Activated CD8-positive, alpha-beta T cell treated with anti-CD3 and anti-CD28 coated beads for 36 hours (primary cell): Measurements from ENCODE around the gene PERP. TPM values are rescaled to one million over a fixed set of nuclear protein-coding genes. Genes with fewer than 3 reads are reported as not detected.

Source experiments
- ATAC-seq: fragments of 200-7000 bp; cut with Tn5 transposase; one replicate; pipeline ENCODE4 v1.10.0; 2021; ENCODE audit warnings: mild to moderate bottlenecking, moderate library complexity
- CTCF ChIA-PET: fragments of 350-600 bp; sonication (Branson Sonifier 250); formaldehyde crosslinking; loops from one replicate; lab custom pipeline; 2021; ENCODE audit warnings: antibody characterized with exemption; lab: Charles Lee
- POLR2A ChIA-PET: fragments of 350-600 bp; sonication (Branson Sonifier 250); formaldehyde crosslinking; loops from one replicate; lab custom pipeline; 2021; ENCODE audit warnings: antibody characterized with exemption; lab: Charles Lee
- DNase-seq: peaks from one replicate; pipeline ENCODE4 v3.0.0-alpha.2; 2020
- H3K27ac Mint-ChIP-seq: one replicate; pipeline ENCODE4 v1.8.0; 2021; ENCODE audit warnings: mild to moderate bottlenecking, mixed read lengths
- H3K27me3 Mint-ChIP-seq: one replicate; pipeline ENCODE4 v1.8.0; 2021; ENCODE audit warnings: mixed read lengths
- H3K36me3 Mint-ChIP-seq: one replicate; pipeline ENCODE4 v1.8.0; 2021; ENCODE audit warnings: low read depth, mixed read lengths
- H3K4me1 Mint-ChIP-seq: one replicate; pipeline ENCODE4 v1.8.0; 2021; ENCODE audit warnings: low read depth, mixed read lengths
- H3K4me3 Mint-ChIP-seq: one replicate; pipeline ENCODE4 v1.8.0; 2021; ENCODE audit warnings: mild to moderate bottlenecking, moderate library complexity, mixed read lengths
- H3K9me3 Mint-ChIP-seq: one replicate; pipeline ENCODE4 v1.8.0; 2021; ENCODE audit warnings: mixed read lengths
- CTCF ChIP-seq: fragments of 200-600 bp; IDR thresholded peaks from one replicate; pipeline ENCODE4 v1.8.0; 2022; ENCODE audit warnings: antibody characterized with exemption, mild to moderate bottlenecking
- intact Hi-C: fragments of 100-400 bp; cut with micrococcal nuclease; formaldehyde crosslinking; loops from one replicate; pipeline ENCODE4 v1.10.0; 2022
- total RNA-seq, 2 experiments: library from RNA; stranded (reverse); gene quantifications; one replicate each; pipeline ENCODE4 v1.2.3, GENCODE V29; 2021

PERP gene
- total RNA-seq, 2 experiments from 2014 or later: 3.7 to 4.5 TPM

GRCh38 chr6:138106665-138107077 is 548 bp downstream of the PERP start:
- intact Hi-C loops: loop anchor here (5.0 kb wide), 1 partner anchor 399 kb away; no protein-coding TSS in a partner anchor
- Mint-ChIP-seq H3K36me3 (no peaks in the 10 kb centered on the region), H3K4me3 (peak overlapping the region; percentile 87), H3K9me3 (no peaks in the 10 kb centered on the region), H3K27ac (peak overlapping the region; percentile 82), H3K4me1 (peaks cover 16% of the 10 kb centered on the region), H3K27me3 (peaks cover 41% of the 10 kb centered on the region)
- ATAC-seq (no peak), DNase-seq (no peak)
- no peak for TF ChIP-seq CTCF
- CTCF ChIA-PET: interaction anchor here (0.6 to 3.3 kb wide), 11 partner anchors 9 to 411 kb away, joined by 3 to 23 read pairs (median 3); no protein-coding TSS in a partner anchor
- POLR2A ChIA-PET: interaction anchor here (0.7 kb wide), 2 partner anchors 42 to 206 kb away, joined by 3 read pairs; no protein-coding TSS in a partner anchor

GRCh38 chr6:138105880-138106664 is 1.1 kb downstream of the PERP start:
- POLR2A ChIA-PET: interaction anchor here (0.7 kb wide), 2 partner anchors 42 to 205 kb away, joined by 3 read pairs; no protein-coding TSS in a partner anchor

GRCh38 chr6:138105446-138105845 is 1.8 kb downstream of the PERP start:
- Mint-ChIP-seq H3K27me3 (peaks cover 35% of the 10 kb centered on the region), H3K36me3 (no peaks in the 10 kb centered on the region), H3K9me3 (no peaks in the 10 kb centered on the region), H3K27ac (no peak overlapping the region), H3K4me1 (peaks cover 16% of the 10 kb centered on the region), H3K4me3 (peak overlapping the region; percentile 87)
- POLR2A ChIA-PET: no interaction called here
- DNase-seq (no peak), ATAC-seq (no peak)
- TF ChIP-seq CTCF: no peak
- intact Hi-C loops: loop anchor here (5.0 kb wide), 1 partner anchor 398 kb away; no protein-coding TSS in a partner anchor
- CTCF ChIA-PET: interaction anchor here (0.8 to 3.3 kb wide), 4 partner anchors 10 to 156 kb away, joined by 3 to 23 read pairs (median 11); no protein-coding TSS in a partner anchor

More at GRCh38 chr6:138105880-138106664, 1.1 kb downstream of the PERP start:
- Mint-ChIP-seq H3K4me1 (peaks cover 16% of the 10 kb centered on the region), H3K4me3 (peak overlapping the region; percentile 87), H3K9me3 (no peaks in the 10 kb centered on the region), H3K36me3 (no peaks in the 10 kb centered on the region), H3K27ac (no peak overlapping the region), H3K27me3 (peaks cover 37% of the 10 kb centered on the region)
- TF ChIP-seq CTCF: no peak
- DNase-seq: no peak
- no peak for ATAC-seq
- intact Hi-C loops: loop anchor here (5.0 kb wide), 1 partner anchor 399 kb away; no protein-coding TSS in a partner anchor
- CTCF ChIA-PET: interaction anchor here (0.6 to 3.3 kb wide), 10 partner anchors 8 to 402 kb away, joined by 3 to 23 read pairs (median 4); no protein-coding TSS in a partner anchor

- POLR2A ChIA-PET: no interaction called here
- DNase-seq (no peak), ATAC-seq (no peak)
- intact Hi-C loops: loop anchor here (5.0 kb wide), 1 partner anchor 397 kb away; no protein-coding TSS in a partner anchor
- peaks cover 16% of the 10 kb centered on the region for H3K4me1 Mint-ChIP-seq
- H3K27me3 Mint-ChIP-seq: peaks cover 37% of the 10 kb centered on the region
- CTCF ChIA-PET: interaction anchor here (0.8 to 3.3 kb wide), 5 partner anchors 11 to 104 kb away, joined by 3 to 23 read pairs (median 6); no protein-coding TSS in a partner anchor
- no peak overlapping the region for H3K4me3 Mint-ChIP-seq
- no peaks in the 10 kb centered on the region for H3K9me3 Mint-ChIP-seq
- no peak overlapping the region for H3K27ac Mint-ChIP-seq
- no peak for TF ChIP-seq CTCF
- H3K36me3 Mint-ChIP-seq: no peaks in the 10 kb centered on the region
Measured at GRCh38 chr6:138104618-138105213, 2.5 kb downstream of the PERP start.
